BE2C (cell line): ENCODE data around the gene CES2.
"Not testable (repeated sequence)": the region's sequence is repeated elsewhere in the genome, so short reads cannot be mapped to it uniquely, and the experiment has no call there.

ENCODE experiments used
- DNase-seq: peaks from one replicate; pipeline ENCODE4 v3.0.0-alpha.2; 2020
- H3K27me3 ChIP-seq: fragments of 250-450 bp; sonication (Bioruptor Pico); 2 replicates; pipeline ENCODE4 v1.5.1; 2020; ENCODE audit warnings: mild to moderate bottlenecking
- H3K36me3 ChIP-seq: fragments of 250-450 bp; sonication (Bioruptor Pico); 2 replicates; pipeline ENCODE4 v1.5.1; 2020; ENCODE audit warnings: mild to moderate bottlenecking
- H3K4me1 ChIP-seq: fragments of 250-450 bp; sonication (Bioruptor Pico); 2 replicates; pipeline ENCODE4 v1.5.1; 2020
- H3K4me3 ChIP-seq: 2 replicates; pipeline ENCODE4 v1.5.1; 2011; ENCODE audit warnings: low read depth, low read length
- H3K9me3 ChIP-seq: fragments of 250-450 bp; sonication (Bioruptor Pico); 2 replicates; pipeline ENCODE4 v1.5.1; 2020
- CTCF ChIP-seq: IDR thresholded peaks from 2 replicates; pipeline ENCODE4 v1.5.1; 2012; ENCODE audit warnings: mild to moderate bottlenecking, low read depth, low read length

CES2 gene

GRCh38 chr16:66950437-66950836 lies 15.1 kb downstream of the CES2 start:
- no peaks in the 10 kb centered on the region for H3K27me3 ChIP-seq

GRCh38 chr16:66950971-66951790 lies 15.9 kb downstream of the CES2 start:
- DNase-seq: no peak
- Histone ChIP-seq H3K4me1 (no peaks in the 10 kb centered on the region; the same call in 1 of the 2 replicates), H3K9me3 (no peaks in the 10 kb centered on the region), H3K36me3 (no peaks in the 10 kb centered on the region), H3K27me3 (no peaks in the 10 kb centered on the region), H3K4me3 (no peak overlapping the region)
- no peak for TF ChIP-seq CTCF

More at GRCh38 chr16:66950437-66950836, 15.1 kb downstream of the CES2 start:
- Histone ChIP-seq H3K4me3 (no peak overlapping the region), H3K4me1 (no peaks in the 10 kb centered on the region; the same call in 1 of the 2 replicates), H3K36me3 (no peaks in the 10 kb centered on the region), H3K9me3 (no peaks in the 10 kb centered on the region)
- TF ChIP-seq CTCF: no peak
- no peak for DNase-seq

GRCh38 chr16:66952430-66953110 lies 17.3 kb downstream of the CES2 start:
- Histone ChIP-seq H3K27me3 (no peaks in the 10 kb centered on the region), H3K36me3 (no peaks in the 10 kb centered on the region), H3K4me3 (no peak overlapping the region), H3K9me3 (no peaks in the 10 kb centered on the region), H3K4me1 (no peaks in the 10 kb centered on the region; the same call in 1 of the 2 replicates)
- no peak for DNase-seq
- no peak for TF ChIP-seq CTCF

GRCh38 chr16:66953462-66954096 lies 18.3 kb downstream of the CES2 start:
- no peaks in the 10 kb centered on the region for H3K4me1 ChIP-seq

GRCh38 chr16:66954097-66954659 lies 18.9 kb downstream of the CES2 start:
- Histone ChIP-seq H3K4me1 (no peaks in the 10 kb centered on the region), H3K36me3 (no peaks in the 10 kb centered on the region), H3K27me3 (no peaks in the 10 kb centered on the region), H3K9me3 (no peaks in the 10 kb centered on the region), H3K4me3 (no peak overlapping the region)
- TF ChIP-seq CTCF: peak; percentile 92
- peak; percentile 82 for DNase-seq

More at GRCh38 chr16:66953462-66954096, 18.3 kb downstream of the CES2 start:
- no peak for TF ChIP-seq CTCF
- no peaks in the 10 kb centered on the region for H3K27me3 ChIP-seq
- H3K36me3 ChIP-seq: no peaks in the 10 kb centered on the region
- no peaks in the 10 kb centered on the region for H3K9me3 ChIP-seq
- no peak for DNase-seq
- no peak overlapping the region for H3K4me3 ChIP-seq

- not testable (repeated sequence) for H3K4me1 ChIP-seq, DNase-seq, H3K36me3 ChIP-seq, H3K27me3 ChIP-seq, H3K4me3 ChIP-seq, H3K9me3 ChIP-seq
Observed at GRCh38 chr16:66955363-66956153, 20.2 kb downstream of the CES2 start.

- H3K4me3 ChIP-seq, H3K27me3 ChIP-seq, H3K36me3 ChIP-seq, H3K4me1 ChIP-seq, DNase-seq, H3K9me3 ChIP-seq: not testable (repeated sequence)
Observed at GRCh38 chr16:66956154-66956457, 20.8 kb downstream of the CES2 start.
